Right lobe of liver (tissue), 6 donors: ENCODE data around the gene PITPNC1. TPM values are rescaled to one million over a fixed set of nuclear protein-coding genes. Genes with fewer than 3 reads are reported as not detected.

Experiments
- ATAC-seq, 4 donors: fragments of 200-7000 bp; cut with Tn5 transposase; one replicate each; pipeline ENCODE4 v1.9.1; 2020; ENCODE audit warnings: mild to moderate bottlenecking in 4 of 4, moderate library complexity in 4 of 4
- DNase-seq, 3 donors: peaks; one replicate each; pipeline ENCODE4 v3.0.0-alpha.2; 2020
- H3K27ac ChIP-seq, 3 donors: fragments of 200-600 bp; one replicate each; pipeline ENCODE4 v1.8.0; 2022
- H3K27me3 ChIP-seq, 2 donors: fragments of 200-600 bp; one replicate each; pipeline ENCODE4 v1.8.0; 2022
- H3K36me3 ChIP-seq, 4 donors: fragments of 200-600 bp; sonication (generic) in 1 of 4; one replicate each; pipeline versions ENCODE4 v1.5.1 to v1.8.0; 2017 to 2022; ENCODE audit warnings: control low read depth in 1 of 4
- H3K4me1 ChIP-seq, 4 donors: fragments of 200-600 bp; sonication (generic) in 1 of 4; one replicate each; pipeline versions ENCODE4 v1.5.1 to v1.8.0; 2017 to 2022; ENCODE audit warnings: control low read depth in 1 of 4
- H3K4me3 ChIP-seq, 3 donors: fragments of 200-600 bp; one replicate each; pipeline ENCODE4 v1.8.0; 2022
- H3K9me3 ChIP-seq, 4 donors: fragments of 200-600 bp; sonication (generic) in 1 of 4; one replicate each; pipeline versions ENCODE4 v1.5.1 to v1.8.0; 2017 to 2022; ENCODE audit warnings: control low read depth in 1 of 4
- CTCF ChIP-seq, 4 donors: fragments of 200-600 bp in 3 of 4; fragments of 450-650 bp in 1 of 4; IDR thresholded peaks; one replicate each; pipeline versions ENCODE4 v1.5.1 to v1.8.0; 2016 to 2022; ENCODE audit warnings: antibody characterized with exemption in 4 of 4, mild to moderate bottlenecking in 2 of 4
- POLR2A ChIP-seq: fragments of 450-650 bp; IDR thresholded peaks from one replicate; pipeline ENCODE4 v1.6.1; 2017; ENCODE audit warnings: antibody characterized with exemption, mild to moderate bottlenecking
- WGBS: methylation state at CpG from one replicate; pipeline ENCODE4 v1.1.6; 2018; ENCODE audit warnings: low coverage, low lambda C conversion rate; ENCODE audit not compliant: insufficient coverage; ENCODE audit errors: missing lambda C conversion rate; 5-methylcytosine and 5-hydroxymethylcytosine counted together
- intact Hi-C, 2 donors: fragments of 100-400 bp; cut with DNase I; formaldehyde crosslinking; loops; one replicate each; pipeline versions ENCODE4 v1.11.2 to v1.14.1; 2022
- total RNA-seq, 6 experiments: library from RNA; depleted of rRNA in 2 of 6; stranded (reverse); fragments of >200 nt in 2 of 6; fragmentation: NEBNext Ultra II Directional in 3 of 6; extraction: Animal tissue kit (Norgen Biotek cat#: 25700) in 3 of 6; gene quantifications; one replicate each; pipeline versions ENCODE4 v1.1.0 to v1.2.4, GENCODE V29; 2016 to 2023
- donor health status: DM: no; HTN: yes; CAD: no.
- donor health status: DM: no; HTN: no; CAD: no.
- donor health status: DM: no; HTN: no; CAD: no.
- donor health status: DM: no; HTN: yes; CAD: no.
- donor health status: DM: no; HTN: yes; CAD: no.

The PITPNC1 gene
- total RNA-seq, 6 experiments from 2014 or later, result 4.7 to 13.0 (median 7.4) TPM

GRCh38 chr17:67708378-67708777, 331.3 kb downstream of the PITPNC1 start:
- ATAC-seq (no peak), DNase-seq (no peak)
- intact Hi-C loops, result no loop called here
- 85% methylated on average over 3 of the region's 3 CpGs for WGBS
- TF ChIP-seq POLR2A, result no peak
- no peak for TF ChIP-seq CTCF (IDR thresholded peaks at IDR 0.05)
- no peak overlapping the region for H3K27ac ChIP-seq
- H3K36me3 ChIP-seq, result no peaks in the 10 kb centered on the region
- H3K4me1 ChIP-seq, result no peaks in the 10 kb centered on the region
- no peak overlapping the region for H3K4me3 ChIP-seq
- H3K9me3 ChIP-seq, result no peaks in the 10 kb centered on the region
- no peaks in the 10 kb centered on the region for H3K27me3 ChIP-seq

GRCh38 chr17:67711916-67712315, 334.8 kb downstream of the PITPNC1 start:
- H3K36me3 ChIP-seq, result no peaks in the 10 kb centered on the region
- TF ChIP-seq CTCF (IDR thresholded peaks at IDR 0.05), result no peak
- TF ChIP-seq POLR2A, result no peak
- peaks cover 0 to 1% (median 0%) of the 10 kb centered on the region in 4 donors for H3K4me1 ChIP-seq
- H3K27ac ChIP-seq, result no peak overlapping the region
- WGBS, result 62% methylated on average over 3 of the region's 4 CpGs
- no peaks in the 10 kb centered on the region for H3K27me3 ChIP-seq
- ATAC-seq, result no peak
- intact Hi-C loops, result no loop called here
- H3K9me3 ChIP-seq, result no peaks in the 10 kb centered on the region
- DNase-seq, result no peak
- no peak overlapping the region for H3K4me3 ChIP-seq

- Histone ChIP-seq H3K27me3 (no peaks in the 10 kb centered on the region), H3K4me3 (no peak overlapping the region), H3K36me3 (no peaks in the 10 kb centered on the region), H3K4me1 (peaks cover 0 to 3% (median 0%) of the 10 kb centered on the region in 4 donors), H3K9me3 (no peaks in the 10 kb centered on the region), H3K27ac (no peak overlapping the region)
- TF ChIP-seq CTCF (IDR thresholded peaks at IDR 0.05) (no peak), POLR2A (no peak)
- intact Hi-C loops, result no loop called here
- WGBS, result 96% methylated on average over 4 of the region's 4 CpGs
- ATAC-seq (no peak), DNase-seq (no peak)
Measured at GRCh38 chr17:67712375-67712774, 335.3 kb downstream of the PITPNC1 start.

GRCh38 chr17:67713169-67713568, 336.1 kb downstream of the PITPNC1 start:
- Histone ChIP-seq H3K27me3 (no peaks in the 10 kb centered on the region), H3K27ac (no peak overlapping the region), H3K9me3 (no peaks in the 10 kb centered on the region), H3K4me3 (no peak overlapping the region), H3K4me1 (peaks cover 0 to 3% (median 0%) of the 10 kb centered on the region in 4 donors), H3K36me3 (no peaks in the 10 kb centered on the region)
- intact Hi-C loops, result no loop called here
- WGBS, result 89% methylated on average over 3 of the region's 3 CpGs
- no peak for DNase-seq
- ATAC-seq, result no peak
- TF ChIP-seq POLR2A (no peak), CTCF (IDR thresholded peaks at IDR 0.05) (no peak)

GRCh38 chr17:67716405-67716798, 339.3 kb downstream of the PITPNC1 start:
- no peak overlapping the region for H3K4me3 ChIP-seq
- ATAC-seq (no peak), DNase-seq (no peak)
- intact Hi-C loops, result no loop called here
- peaks cover 0 to 10% (median 3%) of the 10 kb centered on the region in 4 donors for H3K36me3 ChIP-seq
- H3K9me3 ChIP-seq, result no peaks in the 10 kb centered on the region
- no peaks in the 10 kb centered on the region for H3K27me3 ChIP-seq
- H3K27ac ChIP-seq, result no peak overlapping the region
- WGBS, result 93% methylated on average over 3 of the region's 6 CpGs
- TF ChIP-seq CTCF (IDR thresholded peaks at IDR 0.05), result no peak
- peaks cover 0 to 15% (median 6%) of the 10 kb centered on the region in 4 donors for H3K4me1 ChIP-seq
